A673 (cell line): ENCODE measurements around the gene OTUD5. TPM values are rescaled to one million over a fixed set of nuclear protein-coding genes. Genes with fewer than 3 reads are reported as not detected.

Source experiments
- BruUV-seq: library from RNA; stranded (reverse); fragments of 400-500 nt; replicated peaks from 2 replicates; lab custom pipeline; 2021; lab: Mats Ljungman, UMichigan
- CTCF ChIA-PET: fragments of 300-600 bp; sonication (Branson Sonifier 250); formaldehyde crosslinking; loops from one replicate; lab custom pipeline; 2022; ENCODE audit warnings: antibody characterized with exemption; lab: Charles Lee
- POLR2A ChIA-PET: fragments of 300-600 bp; sonication (Branson Sonifier 250); formaldehyde crosslinking; loops from one replicate; lab custom pipeline; 2022; ENCODE audit warnings: antibody characterized with exemption; ENCODE audit not compliant: low non-redundant PET; lab: Charles Lee
- DNase-seq: peaks from one replicate; pipeline ENCODE4 v3.0.0-alpha.2; 2015; ENCODE audit warnings: low spot score
- H3K27ac ChIP-seq: fragments of 200-600 bp; sonication (generic); 2 replicates; pipeline ENCODE4 v1.5.1; 2016; ENCODE audit warnings: mixed run types, low read depth, mild to moderate bottlenecking, mixed read lengths, antibody characterized with exemption, low read length; ENCODE audit not compliant: poor library complexity, severe bottlenecking
- H3K27me3 ChIP-seq: fragments of 200-600 bp; sonication (generic); replicated peaks from 2 replicates; pipeline ENCODE4 v1.6.1; 2017; ENCODE audit warnings: mixed run types, low read depth, mild to moderate bottlenecking, mixed read lengths, antibody characterized with exemption, low read length; ENCODE audit not compliant: insufficient read depth, poor library complexity
- H3K36me3 ChIP-seq: fragments of 200-600 bp; sonication (generic); 2 replicates; pipeline ENCODE4 v1.6.1; 2016; ENCODE audit warnings: mixed run types, mild to moderate bottlenecking, mixed read lengths, antibody characterized with exemption, low read length; ENCODE audit not compliant: insufficient read depth, poor library complexity, severe bottlenecking
- H3K4me1 ChIP-seq: fragments of 200-600 bp; sonication (generic); 2 replicates; pipeline ENCODE4 v1.6.1; 2017; ENCODE audit warnings: mixed run types, mild to moderate bottlenecking, mixed read lengths, antibody characterized with exemption, low read length; ENCODE audit not compliant: insufficient read depth, poor library complexity, severe bottlenecking
- H3K4me3 ChIP-seq: fragments of 200-600 bp; sonication (generic); 2 replicates; pipeline ENCODE4 v1.5.1; 2016; ENCODE audit warnings: low read depth, mixed run types, mild to moderate bottlenecking, mixed read lengths, low read length; ENCODE audit not compliant: poor library complexity, severe bottlenecking
- H3K9me3 ChIP-seq: fragments of 200-600 bp; sonication (generic); 2 replicates; pipeline ENCODE4 v1.6.1; 2016; ENCODE audit warnings: mixed run types, low read depth, mild to moderate bottlenecking, mixed read lengths, antibody characterized with exemption, low read length; ENCODE audit not compliant: poor library complexity, severe bottlenecking
- CTCF ChIP-seq: fragments of 300-800, 200-600 bp; sonication (generic); conservative IDR thresholded peaks from 2 replicates; pipeline ENCODE4 v1.5.1; 2017; ENCODE audit warnings: low read depth, mild to moderate bottlenecking, antibody characterized with exemption, low read length, moderate library complexity, mixed read lengths
- EZH2 ChIP-seq: fragments of 200-600 bp; sonication (generic); IDR thresholded peaks from 2 replicates; pipeline ENCODE4 v1.6.1; 2017; ENCODE audit warnings: borderline replicate concordance, low read depth, mild to moderate bottlenecking, mixed read lengths, antibody characterized with exemption, low read length; ENCODE audit not compliant: poor library complexity, severe bottlenecking
- intact Hi-C: fragments of 100-400 bp; cut with micrococcal nuclease; formaldehyde crosslinking; loops from one replicate; pipeline ENCODE4 v1.10.0; 2022; ENCODE audit not compliant: unreplicated experiment
- total RNA-seq: library from RNA; stranded (reverse); gene quantifications from 2 replicates; pipeline ENCODE4 v1.2.3, GENCODE V29; 2021

The OTUD5 gene
- total RNA-seq, 1 experiment from 2014 or later: 67.5 TPM

GRCh38 chrX:48923771-48924170, 33.6 kb downstream of the OTUD5 start:
- POLR2A ChIA-PET: no interaction called here
- DNase-seq: no peak
- Histone ChIP-seq H3K27me3 (no peaks in the 10 kb centered on the region), H3K4me3 (no peak overlapping the region), H3K36me3 (peaks cover 5% of the 10 kb centered on the region), H3K4me1 (no peaks in the 10 kb centered on the region), H3K9me3 (no peaks in the 10 kb centered on the region), H3K27ac (no peak overlapping the region)
- CTCF ChIA-PET: no interaction called here
- TF ChIP-seq CTCF (no peak), EZH2 (no peak)
- BruUV-seq: no TSS peak
- intact Hi-C loops: no loop called here

- BruUV-seq: no TSS peak
- no peak overlapping the region for H3K27ac ChIP-seq
- ChIA-PET CTCF (no interaction called here), POLR2A (no interaction called here)
- intact Hi-C loops: no loop called here
- no peak for TF ChIP-seq CTCF
- no peak for TF ChIP-seq EZH2
- H3K36me3 ChIP-seq: peaks cover 5% of the 10 kb centered on the region
- DNase-seq: no peak
- H3K9me3 ChIP-seq: no peaks in the 10 kb centered on the region
- H3K27me3 ChIP-seq: no peaks in the 10 kb centered on the region
- H3K4me3 ChIP-seq: no peak overlapping the region
- peaks cover 4% of the 10 kb centered on the region for H3K4me1 ChIP-seq
Measured at GRCh38 chrX:48920718-48921104, 36.7 kb downstream of the OTUD5 start.

- no peak for DNase-seq
- intact Hi-C loops: loop anchor here (5.0 kb wide), 1 partner anchor 323 kb away; the partner anchor contains the start of gene WDR13
- Histone ChIP-seq H3K4me3 (no peak overlapping the region), H3K27ac (no peak overlapping the region), H3K9me3 (no peaks in the 10 kb centered on the region), H3K36me3 (peaks cover 5% of the 10 kb centered on the region), H3K27me3 (no peaks in the 10 kb centered on the region), H3K4me1 (peaks cover 4% of the 10 kb centered on the region)
- no TSS peak for BruUV-seq
- ChIA-PET POLR2A (no interaction called here), CTCF (no interaction called here)
- TF ChIP-seq EZH2 (no peak), CTCF (no peak)
Measured at GRCh38 chrX:48919947-48920717, 37.3 kb downstream of the OTUD5 start.
